ENCODE results near the gene REEP6. TPM values are rescaled to one million over a fixed set of nuclear protein-coding genes. Genes with fewer than 3 reads are reported as not detected.

REEP6 gene
- total RNA-seq, 1 donor from 2014 or later: 16.6 TPM

GRCh38 chr19:1492474-1493006 is 1.6 kb downstream of the REEP6 start:
- Mint-ChIP-seq H3K4me1 (ENCODE audit: low read depth) (peaks cover 17% of the 10 kb centered on the region), H3K4me3 (ENCODE audit: low read depth) (peak overlapping the region; percentile 41), H3K27ac (no peak overlapping the region), H3K27me3 (peaks cover 7% of the 10 kb centered on the region), H3K9me3 (ENCODE audit: low read depth) (no peaks in the 10 kb centered on the region), H3K36me3 (ENCODE audit: insufficient read depth) (no peaks in the 10 kb centered on the region)
- TF ChIP-seq, protein P1, sequence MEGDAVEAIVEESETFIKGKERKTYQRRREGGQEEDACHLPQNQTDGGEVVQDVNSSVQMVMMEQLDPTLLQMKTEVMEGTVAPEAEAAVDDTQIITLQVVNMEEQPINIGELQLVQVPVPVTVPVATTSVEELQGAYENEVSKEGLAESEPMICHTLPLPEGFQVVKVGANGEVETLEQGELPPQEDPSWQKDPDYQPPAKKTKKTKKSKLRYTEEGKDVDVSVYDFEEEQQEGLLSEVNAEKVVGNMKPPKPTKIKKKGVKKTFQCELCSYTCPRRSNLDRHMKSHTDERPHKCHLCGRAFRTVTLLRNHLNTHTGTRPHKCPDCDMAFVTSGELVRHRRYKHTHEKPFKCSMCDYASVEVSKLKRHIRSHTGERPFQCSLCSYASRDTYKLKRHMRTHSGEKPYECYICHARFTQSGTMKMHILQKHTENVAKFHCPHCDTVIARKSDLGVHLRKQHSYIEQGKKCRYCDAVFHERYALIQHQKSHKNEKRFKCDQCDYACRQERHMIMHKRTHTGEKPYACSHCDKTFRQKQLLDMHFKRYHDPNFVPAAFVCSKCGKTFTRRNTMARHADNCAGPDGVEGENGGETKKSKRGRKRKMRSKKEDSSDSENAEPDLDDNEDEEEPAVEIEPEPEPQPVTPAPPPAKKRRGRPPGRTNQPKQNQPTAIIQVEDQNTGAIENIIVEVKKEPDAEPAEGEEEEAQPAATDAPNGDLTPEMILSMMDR (IDR thresholded peaks at IDR 0.05; ENCODE audit: unreplicated experiment): no peak
- DNase-seq (ENCODE audit: low spot score, unreplicated experiment): no peak

DNA sequence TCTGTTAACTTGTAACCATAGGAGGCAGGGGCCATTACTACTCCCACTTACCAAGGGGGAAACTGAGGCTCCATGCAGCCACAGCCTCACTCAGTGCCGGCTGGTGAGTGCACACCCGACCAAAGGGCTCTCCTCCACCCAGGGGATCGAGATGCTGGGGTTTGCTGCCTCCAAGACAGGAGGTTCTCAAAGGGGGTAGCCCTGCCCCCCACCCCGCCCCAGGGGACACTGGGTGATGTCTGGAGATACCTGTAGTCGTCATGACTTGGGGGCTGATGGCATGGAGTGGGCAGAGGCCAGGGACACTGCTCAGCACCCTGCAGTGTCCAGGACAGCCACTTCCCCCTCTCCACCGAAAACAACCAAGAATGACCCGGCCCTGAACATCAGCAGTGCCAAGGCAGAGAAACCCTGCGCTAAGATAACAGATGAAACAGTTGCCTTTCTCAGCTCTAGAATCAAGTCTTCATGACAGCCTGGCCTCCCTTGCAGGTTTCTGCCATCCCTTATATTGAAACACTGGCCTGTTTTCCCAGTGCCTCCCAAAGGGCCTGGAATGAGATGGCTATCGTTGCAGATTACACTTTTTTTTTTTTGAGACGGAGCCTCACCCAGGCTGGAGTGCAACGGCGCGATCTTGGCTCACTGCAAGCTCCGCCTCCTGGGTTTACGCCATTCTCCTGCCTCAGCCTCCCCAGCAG is 3.3 kb downstream of the REEP6 start:
- H3K27me3 Mint-ChIP-seq: peaks cover 7% of the 10 kb centered on the region
- no peak overlapping the region for H3K4me3 Mint-ChIP-seq (ENCODE audit: low read depth)
- peaks cover 19% of the 10 kb centered on the region for H3K4me1 Mint-ChIP-seq (ENCODE audit: low read depth)
- no peak overlapping the region for H3K27ac Mint-ChIP-seq
- no peak for DNase-seq (ENCODE audit: low spot score, unreplicated experiment)
- H3K36me3 Mint-ChIP-seq (ENCODE audit: insufficient read depth): no peaks in the 10 kb centered on the region
- H3K9me3 Mint-ChIP-seq (ENCODE audit: low read depth): no peaks in the 10 kb centered on the region
- TF ChIP-seq, protein P1 (IDR thresholded peaks at IDR 0.05; ENCODE audit: unreplicated experiment): no peak

GRCh38 chr19:1495051-1495798 is 4.2 kb downstream of the REEP6 start:
- Mint-ChIP-seq H3K27me3 (peaks cover 7% of the 10 kb centered on the region), H3K27ac (no peak overlapping the region), H3K9me3 (ENCODE audit: low read depth) (no peaks in the 10 kb centered on the region), H3K36me3 (ENCODE audit: insufficient read depth) (no peaks in the 10 kb centered on the region), H3K4me3 (ENCODE audit: low read depth) (no peak overlapping the region), H3K4me1 (ENCODE audit: low read depth) (peaks cover 15% of the 10 kb centered on the region)
- DNase-seq (ENCODE audit: low spot score, unreplicated experiment): no peak
- TF ChIP-seq, protein P1 (IDR thresholded peaks at IDR 0.05; ENCODE audit: unreplicated experiment): no peak

DNA sequence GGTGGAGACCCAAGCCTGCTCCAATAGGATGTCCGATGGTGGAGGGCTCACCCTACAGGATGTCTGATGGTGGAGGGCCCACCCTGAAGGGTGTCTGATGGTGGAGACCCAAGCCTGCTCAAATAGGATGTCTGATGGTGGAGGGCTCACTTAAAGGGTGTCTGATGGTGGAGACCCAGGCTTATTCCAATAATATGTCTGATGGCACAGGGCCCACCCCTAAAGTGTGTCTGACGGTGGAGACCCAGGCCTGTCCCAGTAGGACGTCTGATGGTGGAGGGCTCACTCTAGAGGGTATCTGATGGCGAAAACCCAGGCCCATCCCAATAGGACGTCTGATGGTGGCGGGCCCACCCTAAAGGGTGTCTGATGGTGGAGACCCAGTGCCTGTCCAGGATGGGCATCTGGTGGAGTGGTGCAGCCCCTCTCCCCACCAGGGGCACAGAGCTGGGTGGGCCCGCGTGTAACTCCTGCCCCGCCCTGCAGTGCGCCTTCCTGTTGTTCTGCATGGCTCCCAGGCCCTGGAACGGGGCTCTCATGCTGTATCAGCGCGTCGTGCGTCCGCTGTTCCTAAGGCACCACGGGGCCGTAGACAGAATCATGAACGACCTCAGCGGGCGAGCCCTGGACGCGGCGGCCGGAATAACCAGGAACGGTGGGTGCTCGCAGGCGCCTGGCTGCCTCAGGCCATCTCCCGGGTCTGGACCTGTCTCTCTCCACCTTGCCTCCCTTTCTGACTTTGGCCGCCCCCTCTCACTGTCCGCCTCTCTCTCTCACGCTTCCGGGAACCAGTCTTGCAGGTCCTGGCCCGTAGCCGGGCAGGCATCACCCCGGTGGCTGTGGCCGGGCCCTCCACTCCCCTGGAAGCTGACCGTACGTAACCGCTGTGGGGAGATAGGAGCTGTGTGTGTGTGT is 5.1 kb downstream of the REEP6 start:
- H3K4me1 Mint-ChIP-seq (ENCODE audit: low read depth): peaks cover 14% of the 10 kb centered on the region
- H3K4me3 Mint-ChIP-seq (ENCODE audit: low read depth): peak overlapping the region; percentile 24
- no peak for DNase-seq (ENCODE audit: low spot score, unreplicated experiment)
- H3K27me3 Mint-ChIP-seq: peaks cover 7% of the 10 kb centered on the region
- peak overlapping the region; percentile 57 for H3K27ac Mint-ChIP-seq
- H3K9me3 Mint-ChIP-seq (ENCODE audit: low read depth): no peaks in the 10 kb centered on the region
- H3K36me3 Mint-ChIP-seq (ENCODE audit: insufficient read depth): no peaks in the 10 kb centered on the region
- TF ChIP-seq, protein P1 (IDR thresholded peaks at IDR 0.05; ENCODE audit: unreplicated experiment): no peak
